Measurements from ENCODE around the gene AUTS2. TPM values are rescaled to one million over a fixed set of nuclear protein-coding genes. Genes with fewer than 3 reads are reported as not detected.
"Not testable (repeated sequence)": the region's sequence is repeated elsewhere in the genome, so short reads cannot be mapped to it uniquely, and the experiment has no call there.

Gene AUTS2
- total RNA-seq, 2 experiments from 2014 or later, result 4.0 to 4.7 TPM

DNA sequence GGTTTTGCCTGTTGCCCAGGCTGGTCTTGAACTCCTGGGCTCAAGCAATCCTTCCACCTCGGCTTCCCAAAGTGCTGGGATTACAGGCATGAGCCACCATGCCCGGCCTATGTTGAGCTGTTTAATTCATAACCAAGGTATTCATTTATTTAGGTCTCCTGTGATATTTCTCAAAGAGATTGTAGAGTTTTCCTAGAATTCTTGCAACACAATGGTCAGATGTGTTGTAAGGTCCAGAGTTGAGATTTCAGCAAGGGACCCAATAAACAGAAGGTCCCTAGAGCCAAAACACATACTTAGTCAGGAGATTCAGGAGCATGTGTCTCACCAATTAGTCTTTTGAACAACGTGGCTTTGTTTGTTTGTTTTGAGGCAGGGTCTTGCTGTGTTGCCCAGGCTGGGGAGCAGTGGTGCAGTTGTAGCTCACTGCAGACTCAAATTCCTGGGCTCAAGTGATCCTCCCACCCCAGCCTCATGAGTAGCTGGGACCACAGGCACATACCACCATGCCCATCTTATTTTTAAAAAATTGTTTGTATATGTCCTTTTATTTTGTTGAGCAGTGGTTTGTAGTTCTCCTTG, 1212.4 kb downstream of the AUTS2 start:
- Mint-ChIP-seq H3K27ac (no peak overlapping the region), H3K36me3 (no peaks in the 10 kb centered on the region), H3K9me3 (no peaks in the 10 kb centered on the region), H3K27me3 (no peaks in the 10 kb centered on the region), H3K4me1 (ENCODE audit: low read depth) (peaks cover 12% of the 10 kb centered on the region), H3K4me3 (no peak overlapping the region)
- intact Hi-C loops (cut with micrococcal nuclease), result no loop called here
- CTCF ChIA-PET, result no interaction called here
- POLR2A ChIA-PET, result no interaction called here
- no peak for DNase-seq

DNA sequence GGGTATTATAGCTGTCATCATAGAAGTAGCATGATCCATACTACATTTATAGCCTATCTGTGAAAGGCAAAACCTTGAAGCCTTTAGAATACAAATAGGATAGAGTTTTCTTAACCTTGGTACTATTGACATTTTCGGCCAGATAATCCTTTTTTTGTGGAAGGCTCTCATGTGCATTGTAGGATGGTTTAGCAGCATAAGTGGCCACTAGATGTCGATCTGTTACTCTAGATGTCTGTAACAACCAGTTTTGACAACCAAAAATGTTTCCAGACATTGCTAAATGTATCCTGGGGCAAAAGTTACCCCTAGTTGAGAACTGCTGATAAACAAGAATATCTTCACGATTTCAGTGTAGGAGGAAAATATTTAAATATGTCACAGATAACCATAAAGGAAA, 1214.2 kb downstream of the AUTS2 start:
- peaks cover 12% of the 10 kb centered on the region for H3K4me1 Mint-ChIP-seq (ENCODE audit: low read depth)
- intact Hi-C loops (cut with micrococcal nuclease), result no loop called here
- no peak overlapping the region for H3K27ac Mint-ChIP-seq
- H3K4me3 Mint-ChIP-seq, result no peak overlapping the region
- DNase-seq, result no peak
- H3K9me3 Mint-ChIP-seq, result no peaks in the 10 kb centered on the region
- POLR2A ChIA-PET, result no interaction called here
- H3K36me3 Mint-ChIP-seq, result no peaks in the 10 kb centered on the region
- CTCF ChIA-PET, result no interaction called here
- no peaks in the 10 kb centered on the region for H3K27me3 Mint-ChIP-seq

DNA sequence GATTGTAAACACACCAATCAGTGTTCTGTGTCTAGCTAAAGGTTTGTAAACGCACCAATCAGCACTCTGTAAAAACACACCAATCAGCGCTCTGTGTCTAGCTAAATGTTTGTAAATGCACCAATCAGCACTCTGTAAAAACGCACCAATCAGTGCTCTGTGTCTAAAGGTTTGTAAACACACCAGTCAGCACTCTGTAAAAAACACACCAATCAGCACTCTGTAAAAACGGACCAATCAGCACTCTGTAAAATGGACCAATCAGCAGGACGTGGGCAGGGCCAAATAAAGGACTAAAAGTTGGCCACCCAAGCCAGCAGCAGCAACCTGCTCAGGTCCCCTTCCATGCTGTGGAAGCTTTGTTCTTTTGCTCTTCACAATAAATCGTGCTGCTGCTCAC, 1224.2 kb downstream of the AUTS2 start:
- H3K36me3 Mint-ChIP-seq; intact Hi-C loops (cut with micrococcal nuclease); CTCF ChIA-PET; DNase-seq; H3K4me3 Mint-ChIP-seq; H3K4me1 Mint-ChIP-seq (ENCODE audit: low read depth); POLR2A ChIA-PET; H3K27ac Mint-ChIP-seq; H3K27me3 Mint-ChIP-seq: not testable (repeated sequence)
- peaks cover 14% of the 10 kb centered on the region for H3K9me3 Mint-ChIP-seq

DNA sequence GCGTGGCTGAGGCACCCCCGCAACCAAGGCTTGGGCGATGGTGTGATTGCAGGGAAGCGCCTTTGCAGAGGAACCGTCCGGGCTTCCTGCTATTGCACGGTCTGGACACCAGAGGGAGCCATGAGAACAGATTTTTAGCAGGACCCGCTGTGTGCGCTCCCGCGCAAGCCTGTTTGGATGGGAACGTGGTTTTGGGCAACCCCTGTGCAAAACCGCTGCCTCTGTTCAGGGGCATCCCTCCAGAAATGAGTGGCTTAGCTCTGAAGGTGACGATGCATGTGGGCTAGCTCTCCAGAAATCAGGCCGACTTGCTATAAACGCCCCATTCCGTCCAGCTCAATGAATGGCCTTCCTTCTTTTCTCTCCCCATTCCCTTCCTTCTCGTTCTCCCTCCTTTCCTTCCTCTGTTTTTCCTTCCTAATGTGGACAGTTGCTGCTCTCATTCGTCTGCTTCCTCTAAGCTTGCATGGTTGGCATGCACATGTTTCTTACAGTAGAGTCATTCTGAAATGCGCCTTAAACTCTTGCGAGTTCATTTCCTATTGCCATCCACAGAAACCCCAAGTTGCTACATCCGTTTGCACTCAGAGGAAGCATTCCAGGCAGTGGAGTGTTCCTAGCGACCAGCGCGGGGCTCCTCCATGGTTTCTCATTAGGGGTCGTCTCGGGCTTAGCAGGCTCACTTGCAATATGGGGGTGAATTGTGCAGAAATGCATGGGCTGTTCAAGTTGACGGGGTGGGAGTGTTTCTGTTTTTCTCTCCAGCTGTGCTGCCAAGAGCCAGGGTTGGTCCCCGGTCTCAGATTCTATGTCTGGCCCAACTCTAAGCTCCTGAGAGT, 1231.2 kb downstream of the AUTS2 start:
- intact Hi-C loops (cut with micrococcal nuclease), result loop anchor here (1.0 kb wide), 1 partner anchor 907 kb away; no protein-coding TSS in a partner anchor
- Mint-ChIP-seq H3K4me1 (ENCODE audit: low read depth) (peaks cover 10% of the 10 kb centered on the region), H3K36me3 (no peaks in the 10 kb centered on the region), H3K27ac (no peak overlapping the region), H3K4me3 (no peak overlapping the region), H3K9me3 (no peaks in the 10 kb centered on the region), H3K27me3 (peaks cover 1% of the 10 kb centered on the region)
- DNase-seq, result peak; percentile 78
- CTCF ChIA-PET, result interaction anchor here (0.9 to 3.3 kb wide), 11 partner anchors 12 to 904 kb away, joined by 3 to 21 read pairs (median 4); no protein-coding TSS in a partner anchor
- POLR2A ChIA-PET, result no interaction called here

DNA sequence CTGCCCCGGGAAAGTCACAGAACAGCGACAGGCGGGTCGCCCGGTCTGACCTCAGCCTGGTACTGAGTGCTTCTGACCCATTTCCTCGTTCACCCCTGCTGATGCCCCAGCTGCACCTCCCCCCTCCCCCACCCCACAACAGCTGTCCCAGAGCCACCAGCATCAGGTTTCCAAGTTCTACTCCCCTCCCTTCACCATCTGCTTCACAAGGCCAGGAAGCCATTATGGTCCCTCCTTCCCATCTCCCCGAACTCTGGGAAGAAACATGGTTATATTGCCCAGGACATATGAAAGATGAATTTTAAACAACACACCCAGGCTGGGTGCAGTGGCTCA, 1231.8 kb downstream of the AUTS2 start:
- Mint-ChIP-seq H3K27me3 (peaks cover 1% of the 10 kb centered on the region), H3K36me3 (no peaks in the 10 kb centered on the region), H3K9me3 (no peaks in the 10 kb centered on the region), H3K4me3 (no peak overlapping the region), H3K4me1 (ENCODE audit: low read depth) (peaks cover 10% of the 10 kb centered on the region), H3K27ac (no peak overlapping the region)
- POLR2A ChIA-PET, result no interaction called here
- CTCF ChIA-PET, result interaction anchor here (0.9 to 3.3 kb wide), 5 partner anchors 24 to 903 kb away, joined by 3 to 21 read pairs (median 5); no protein-coding TSS in a partner anchor
- intact Hi-C loops (cut with micrococcal nuclease), result no loop called here
- no peak for DNase-seq

DNA sequence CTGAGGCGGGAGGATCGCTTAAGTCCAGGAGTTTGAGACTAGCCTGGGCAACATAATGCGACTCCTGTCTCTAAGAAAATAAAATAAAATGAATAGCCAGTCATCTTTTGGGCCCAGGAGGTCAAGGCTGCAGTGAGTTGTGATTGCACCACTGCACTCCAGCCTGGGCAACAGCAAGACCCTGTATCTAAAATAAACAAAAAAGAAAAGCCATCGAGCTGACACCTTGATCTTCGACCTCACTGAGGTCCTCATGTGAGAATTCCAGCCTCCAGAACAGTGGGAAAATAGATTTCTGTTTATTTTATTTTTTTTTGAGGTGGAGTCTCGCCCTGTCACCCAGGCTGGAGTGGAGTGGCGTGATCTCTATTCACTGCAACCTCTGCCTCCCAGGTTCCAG, 1232.2 kb downstream of the AUTS2 start:
- ChIA-PET CTCF (interaction anchor here (1.5 to 3.3 kb wide), 3 partner anchors 23 to 903 kb away, joined by 5 to 21 read pairs (median 6); no protein-coding TSS in a partner anchor), POLR2A (no interaction called here)
- Mint-ChIP-seq H3K27me3 (peaks cover 1% of the 10 kb centered on the region), H3K9me3 (no peaks in the 10 kb centered on the region), H3K4me1 (ENCODE audit: low read depth) (peaks cover 10% of the 10 kb centered on the region), H3K27ac (no peak overlapping the region), H3K36me3 (no peaks in the 10 kb centered on the region), H3K4me3 (no peak overlapping the region)
- no peak for DNase-seq
- intact Hi-C loops (cut with micrococcal nuclease), result no loop called here

DNA sequence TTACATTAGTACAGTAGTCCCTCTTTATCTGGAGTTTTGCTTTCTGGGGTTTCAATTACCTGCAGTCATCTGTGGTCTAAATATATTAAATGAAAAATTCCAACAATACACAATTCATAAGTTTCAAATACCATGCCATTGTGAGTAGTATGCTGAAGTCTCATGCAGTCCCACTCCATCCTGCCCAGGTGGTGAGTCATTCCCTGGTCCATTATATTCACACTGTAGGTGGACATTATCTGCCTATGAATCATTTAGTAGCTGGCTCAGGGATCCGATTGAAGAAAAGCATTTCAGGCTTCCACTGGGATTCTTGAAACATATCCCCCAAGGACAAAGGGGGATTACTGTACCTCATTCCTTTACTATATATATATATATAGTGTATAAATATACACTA, 1235.5 kb downstream of the AUTS2 start:
- H3K27me3 Mint-ChIP-seq, result peaks cover 1% of the 10 kb centered on the region
- intact Hi-C loops (cut with micrococcal nuclease), result no loop called here
- H3K4me1 Mint-ChIP-seq (ENCODE audit: low read depth), result peaks cover 10% of the 10 kb centered on the region
- DNase-seq, result no peak
- no peaks in the 10 kb centered on the region for H3K9me3 Mint-ChIP-seq
- no peaks in the 10 kb centered on the region for H3K36me3 Mint-ChIP-seq
- POLR2A ChIA-PET, result no interaction called here
- H3K27ac Mint-ChIP-seq, result no peak overlapping the region
- H3K4me3 Mint-ChIP-seq, result no peak overlapping the region
- CTCF ChIA-PET, result no interaction called here

DNA sequence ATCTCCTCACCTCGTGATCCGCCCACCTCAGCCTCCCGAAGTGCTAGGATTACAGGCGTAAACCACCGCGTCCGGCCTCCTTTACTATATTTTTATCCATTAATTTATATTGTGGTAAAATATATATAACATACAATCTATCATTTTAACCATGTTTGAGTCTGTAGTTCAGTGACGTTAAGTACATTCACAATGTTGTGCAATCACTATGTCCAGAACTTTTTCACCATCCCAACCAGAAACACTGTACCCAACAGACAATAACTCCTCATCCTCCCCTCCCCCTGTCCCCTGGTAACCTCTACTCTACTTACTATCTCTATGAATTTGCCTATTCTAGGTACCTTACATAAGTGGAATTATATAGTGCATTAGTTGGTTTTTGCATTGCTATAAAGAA, 1236.1 kb downstream of the AUTS2 start:
- POLR2A ChIA-PET, result no interaction called here
- intact Hi-C loops (cut with micrococcal nuclease), result no loop called here
- DNase-seq, result no peak
- CTCF ChIA-PET, result no interaction called here
- H3K4me3 Mint-ChIP-seq, result no peak overlapping the region
- no peaks in the 10 kb centered on the region for H3K27me3 Mint-ChIP-seq
- no peaks in the 10 kb centered on the region for H3K36me3 Mint-ChIP-seq
- no peaks in the 10 kb centered on the region for H3K9me3 Mint-ChIP-seq
- peaks cover 7% of the 10 kb centered on the region for H3K4me1 Mint-ChIP-seq (ENCODE audit: low read depth)
- no peak overlapping the region for H3K27ac Mint-ChIP-seq

DNA sequence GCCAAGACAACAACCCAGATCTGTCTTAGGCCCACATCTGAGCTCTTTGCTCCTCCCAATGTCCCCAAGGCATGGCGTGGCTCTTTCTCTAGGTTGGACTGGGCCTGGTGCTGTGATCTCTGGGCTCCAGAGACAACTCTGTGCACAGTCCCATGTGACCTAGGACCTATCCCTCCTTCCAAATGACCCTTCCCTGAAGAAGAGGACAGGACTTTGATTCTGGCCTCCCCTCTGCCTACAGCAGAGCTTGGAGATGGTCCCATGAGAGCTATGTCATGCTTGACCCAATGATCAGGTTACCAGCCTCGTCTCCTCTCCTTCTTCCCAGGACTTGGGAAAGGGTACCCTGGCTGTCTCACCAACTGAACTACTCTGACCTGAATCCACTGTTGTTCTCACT, 1237.4 kb downstream of the AUTS2 start:
- H3K27ac Mint-ChIP-seq, result no peak overlapping the region
- ChIA-PET POLR2A (no interaction called here), CTCF (no interaction called here)
- no peaks in the 10 kb centered on the region for H3K36me3 Mint-ChIP-seq
- H3K4me3 Mint-ChIP-seq, result no peak overlapping the region
- peaks cover under 1% of the 10 kb centered on the region for H3K9me3 Mint-ChIP-seq
- no peak for DNase-seq
- intact Hi-C loops (cut with micrococcal nuclease), result no loop called here
- H3K4me1 Mint-ChIP-seq (ENCODE audit: low read depth), result no peaks in the 10 kb centered on the region
- H3K27me3 Mint-ChIP-seq, result no peaks in the 10 kb centered on the region

DNA sequence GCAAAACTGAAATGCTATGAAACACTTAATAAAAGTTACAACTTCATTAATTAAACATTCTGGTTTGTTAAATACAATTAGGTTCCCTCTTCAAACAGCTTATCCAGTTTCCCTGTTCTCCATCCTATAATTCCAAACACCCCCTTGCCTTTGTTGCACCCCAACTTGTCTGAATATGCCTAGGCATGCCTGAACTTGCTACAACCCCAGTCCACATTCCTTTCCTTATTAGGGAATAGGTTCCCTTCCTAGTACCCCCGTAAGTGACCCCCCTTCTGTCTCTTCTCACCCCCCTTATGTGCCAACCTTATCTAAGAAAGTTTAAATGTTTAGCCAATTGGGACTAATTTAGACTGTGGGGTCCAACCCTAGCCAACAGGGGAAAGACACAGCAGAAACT, 1238.0 kb downstream of the AUTS2 start:
- POLR2A ChIA-PET, result no interaction called here
- H3K27ac Mint-ChIP-seq, result no peak overlapping the region
- H3K27me3 Mint-ChIP-seq, result no peaks in the 10 kb centered on the region
- DNase-seq, result no peak
- peaks cover 4% of the 10 kb centered on the region for H3K9me3 Mint-ChIP-seq
- CTCF ChIA-PET, result no interaction called here
- H3K4me3 Mint-ChIP-seq, result no peak overlapping the region
- intact Hi-C loops (cut with micrococcal nuclease), result no loop called here
- no peaks in the 10 kb centered on the region for H3K36me3 Mint-ChIP-seq
- H3K4me1 Mint-ChIP-seq (ENCODE audit: low read depth), result no peaks in the 10 kb centered on the region

DNA sequence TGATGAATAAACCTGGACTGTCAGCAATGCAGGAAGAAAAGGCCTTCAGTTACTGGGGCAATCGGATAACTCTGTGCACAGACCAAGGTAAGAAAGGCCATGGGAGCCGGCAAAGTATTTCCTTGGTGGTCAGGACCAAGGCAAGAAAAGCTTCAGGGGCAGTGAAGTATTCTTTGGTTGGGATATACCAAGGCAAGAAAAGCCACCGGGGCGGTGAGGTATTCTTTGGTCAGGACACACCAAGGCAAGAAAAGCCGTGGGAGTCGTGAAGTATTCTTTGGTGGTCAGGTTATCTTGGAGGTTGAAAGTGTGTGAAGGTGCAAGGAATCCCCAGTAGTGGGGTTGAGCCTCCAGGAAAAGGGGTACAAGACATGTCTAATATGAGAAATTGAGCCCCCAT, 1238.7 kb downstream of the AUTS2 start:
- Mint-ChIP-seq H3K27ac (no peak overlapping the region), H3K4me3 (no peak overlapping the region), H3K27me3 (no peaks in the 10 kb centered on the region), H3K36me3 (peaks cover under 1% of the 10 kb centered on the region), H3K9me3 (peaks cover 5% of the 10 kb centered on the region), H3K4me1 (ENCODE audit: low read depth) (no peaks in the 10 kb centered on the region)
- ChIA-PET CTCF (no interaction called here), POLR2A (no interaction called here)
- no peak for DNase-seq
- intact Hi-C loops (cut with micrococcal nuclease), result no loop called here

DNA sequence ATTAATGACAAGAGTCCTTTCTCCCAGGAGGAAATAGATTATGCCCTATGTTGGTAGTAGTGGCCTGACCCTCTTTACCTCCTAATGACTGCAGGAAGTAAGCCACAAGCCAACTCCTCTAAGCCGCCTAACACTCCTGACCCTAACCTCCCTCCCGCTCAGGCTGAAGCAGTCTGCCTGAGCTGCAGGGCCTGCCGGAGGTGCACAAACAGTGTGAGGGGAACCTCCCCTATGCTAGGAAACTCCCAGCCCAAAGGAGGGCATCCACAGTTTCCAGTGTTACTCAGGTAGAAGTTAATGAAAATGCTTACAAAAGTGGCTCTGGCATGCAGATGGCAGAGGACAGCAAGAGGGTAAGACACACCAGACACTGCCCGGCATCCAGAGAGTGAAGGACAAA, 1239.3 kb downstream of the AUTS2 start:
- Mint-ChIP-seq H3K9me3 (peaks cover 10% of the 10 kb centered on the region), H3K4me3 (no peak overlapping the region), H3K36me3 (peaks cover 2% of the 10 kb centered on the region), H3K27ac (no peak overlapping the region), H3K4me1 (ENCODE audit: low read depth) (no peaks in the 10 kb centered on the region), H3K27me3 (no peaks in the 10 kb centered on the region)
- ChIA-PET CTCF (no interaction called here), POLR2A (no interaction called here)
- no peak for DNase-seq
- intact Hi-C loops (cut with micrococcal nuclease), result no loop called here

DNA sequence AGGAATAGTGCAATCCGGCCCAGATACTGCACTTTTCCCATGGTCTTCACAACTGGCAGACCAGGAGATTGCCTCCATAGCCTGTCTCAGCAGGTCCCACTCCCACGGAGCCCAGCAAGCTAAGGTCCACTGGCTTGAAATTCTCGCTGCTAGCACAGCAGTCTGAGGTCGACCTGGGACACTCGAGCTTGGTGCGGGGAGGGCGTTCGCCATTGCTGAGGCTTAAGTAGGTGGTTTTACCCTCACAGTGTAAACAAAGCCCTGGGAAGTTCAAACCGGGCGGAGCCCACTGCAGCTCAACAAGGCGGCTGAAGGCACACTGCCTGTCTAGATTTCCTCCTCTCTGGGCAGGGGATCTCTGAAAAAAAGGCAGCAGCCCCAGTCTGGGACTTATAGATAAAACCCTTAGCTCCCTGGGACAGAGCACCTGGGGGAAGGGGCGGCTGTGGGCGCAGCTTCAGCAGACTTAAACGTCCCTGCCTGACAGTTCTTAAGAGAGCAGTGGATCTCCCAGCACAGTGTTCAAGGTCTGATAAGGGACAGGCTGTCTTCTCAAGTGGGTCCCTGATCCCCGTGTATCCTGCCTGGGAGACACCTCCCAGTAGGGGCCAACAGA, 1240.1 kb downstream of the AUTS2 start:
- Mint-ChIP-seq H3K4me1 (ENCODE audit: low read depth) (no peaks in the 10 kb centered on the region), H3K36me3 (peaks cover 2% of the 10 kb centered on the region), H3K27ac (no peak overlapping the region), H3K4me3 (no peak overlapping the region), H3K9me3 (peaks cover 14% of the 10 kb centered on the region), H3K27me3 (no peaks in the 10 kb centered on the region)
- ChIA-PET CTCF (no interaction called here), POLR2A (no interaction called here)
- intact Hi-C loops (cut with micrococcal nuclease), result no loop called here
- DNase-seq, result no peak
